Ovary (tissue), 3 donors: Measurements from ENCODE around the gene MCM3AP.

ENCODE experiments used
- CTCF ChIP-seq, 3 donors: fragments of 450-650 bp in 2 of 3; fragments of 200-600 bp in 1 of 3; IDR thresholded peaks; one replicate each; pipeline versions ENCODE4 v1.5.1 to v1.8.0; 2016 to 2022; ENCODE audit warnings: antibody characterized with exemption in 3 of 3, mild to moderate bottlenecking in 1 of 3
- EP300 ChIP-seq: sonication (generic); formaldehyde crosslinking; IDR thresholded peaks from one replicate; pipeline ENCODE4 v1.6.1; 2017; ENCODE audit warnings: antibody characterized with exemption
- POLR2A ChIP-seq: fragments of 450-650 bp; IDR thresholded peaks from one replicate; pipeline ENCODE4 v1.6.1; 2017; ENCODE audit warnings: antibody characterized with exemption, mild to moderate bottlenecking, moderate library complexity
- donor health status: DM: no; HTN: no; CAD: no.

DNA sequence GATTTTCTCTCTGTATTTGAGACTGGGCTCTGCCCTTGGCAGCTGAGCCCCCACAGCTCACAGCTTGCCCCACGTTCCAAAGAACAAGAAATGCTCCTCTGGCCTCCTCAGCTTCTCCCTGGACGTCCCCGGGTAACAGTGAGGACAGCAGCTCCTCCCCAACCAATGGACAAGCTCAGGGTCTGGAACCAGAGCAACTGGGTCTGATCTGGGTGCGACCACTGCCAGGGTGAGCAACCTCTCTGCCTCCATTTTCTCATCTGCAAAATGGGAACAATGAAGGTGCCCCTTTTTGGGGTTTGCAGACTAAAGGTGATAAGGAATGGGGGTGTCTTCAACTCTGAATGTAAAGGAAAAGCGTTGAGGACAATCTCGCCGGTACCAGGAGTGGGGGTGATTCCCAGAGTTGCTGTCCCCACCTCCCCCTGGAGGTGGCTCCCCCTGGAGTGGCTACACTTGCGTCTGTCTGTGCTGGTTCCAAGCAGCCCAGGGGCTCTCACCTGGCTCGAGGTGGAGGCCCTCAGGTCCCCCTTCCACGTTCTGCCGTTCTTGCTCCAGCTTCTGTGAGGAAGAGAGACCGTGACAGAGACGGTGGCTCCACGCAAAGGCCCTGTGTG is 31.4 kb upstream of the MCM3AP start:
- TF ChIP-seq CTCF (IDR thresholded peaks at IDR 0.05), result no peak
- TF ChIP-seq EP300, result no peak
- TF ChIP-seq POLR2A, result no peak
